Mammary epithelial cell (primary cell): ENCODE data around the gene ZBTB47.

ENCODE experiments used
- CTCF ChIP-seq, 2 donors: IDR thresholded peaks in 1 of 2; conservative IDR thresholded peaks in 1 of 2; 2 replicates each; pipeline ENCODE4 v1.5.1; 2011 to 2012; ENCODE audit warnings: inconsistent platforms in 2 of 2, low read length in 2 of 2, mild to moderate bottlenecking in 2 of 2, control low read depth in 1 of 2, low read depth in 1 of 2; ENCODE audit not compliant: insufficient read depth in 1 of 2; ENCODE audit errors: extremely low read depth in 1 of 2
- EZH2 ChIP-seq: IDR thresholded peaks from 2 replicates; pipeline ENCODE4 v1.6.1; 2012; ENCODE audit warnings: low read length, inconsistent platforms, borderline replicate concordance

- TF ChIP-seq CTCF (conservative IDR thresholded peaks at IDR 0.05 in 1 of 2, IDR thresholded peaks at IDR 0.05 in 1 of 2; ENCODE audit: extremely low read depth in 1 of 2, insufficient read depth in 1 of 2, low read depth in 1 of 2, low read length in 2 of 2), result no peak
- TF ChIP-seq EZH2, result no peak
These were observed 48.8 kb downstream of the ZBTB47 start, which contains the start of gene HHATL for GRCh38 chr3:42702066-42702951.
